ENCODE results near the gene PCDHGA12. TPM values are rescaled to one million over a fixed set of nuclear protein-coding genes. Genes with fewer than 3 reads are reported as not detected.
A peak's percentile ranks its signal among the peaks of the same experiment; 100 is the strongest.
"Not testable (repeated sequence)": the region's sequence is repeated elsewhere in the genome, so short reads cannot be mapped to it uniquely, and the experiment has no call there.

PCDHGA12 gene
- 0.81 TPM for polyA plus RNA-seq (2013, experiment 1 of 2)
- 0.20 TPM for polyA plus RNA-seq (2013, experiment 2 of 2)

DNA sequence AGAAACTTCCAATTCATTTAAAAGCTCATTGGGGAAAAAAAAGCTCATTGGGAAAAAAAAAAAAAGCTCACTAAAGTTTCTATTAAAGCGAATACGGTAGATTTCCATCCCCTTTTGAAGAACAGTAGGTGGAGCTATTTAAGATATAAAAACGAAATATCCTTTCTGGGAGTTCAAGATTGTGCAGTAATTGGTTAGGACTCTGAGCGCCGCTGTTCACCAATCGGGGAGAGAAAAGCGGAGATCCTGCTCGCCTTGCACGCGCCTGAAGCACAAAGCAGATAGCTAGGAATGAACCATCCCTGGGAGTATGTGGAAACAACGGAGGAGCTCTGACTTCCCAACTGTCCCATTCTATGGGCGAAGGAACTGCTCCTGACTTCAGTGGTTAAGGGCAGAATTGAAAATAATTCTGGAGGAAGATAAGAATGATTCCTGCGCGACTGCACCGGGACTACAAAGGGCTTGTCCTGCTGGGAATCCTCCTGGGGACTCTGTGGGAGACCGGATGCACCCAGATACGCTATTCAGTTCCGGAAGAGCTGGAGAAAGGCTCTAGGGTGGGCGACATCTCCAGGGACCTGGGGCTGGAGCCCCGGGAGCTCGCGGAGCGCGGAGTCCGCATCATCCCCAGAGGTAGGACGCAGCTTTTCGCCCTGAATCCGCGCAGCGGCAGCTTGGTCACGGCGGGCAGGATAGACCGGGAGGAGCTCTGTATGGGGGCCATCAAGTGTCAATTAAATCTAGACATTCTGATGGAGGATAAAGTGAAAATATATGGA is at the start of gene PCDHGA12:
TSS of gene PCDHGA12 (plus strand) at position 176 of the 782 bp plus-strand sequence. CDS start at position 429, 253 bp downstream.
- H3K36me3 ChIP-seq (ENCODE audit: control insufficient read depth, insufficient read depth, low read length), result peaks cover 65% of the 10 kb centered on the region
- no peaks in the 10 kb centered on the region for H3K4me1 ChIP-seq (ENCODE audit: control insufficient read depth, insufficient read depth, low read length, poor library complexity, severe bottlenecking)
- H3K9me3 ChIP-seq (ENCODE audit: control insufficient read depth, low read length), result peaks cover 57% of the 10 kb centered on the region
- no peak within 1 kb of the TSS for H3K27ac ChIP-seq (ENCODE audit: low read depth, low read length, severe bottlenecking)
- 95% methylated on average over 30 of the region's 33 CpGs for WGBS, 2 experiments (ENCODE audit: insufficient coverage in 2 of 2)
- H3K4me3 ChIP-seq (ENCODE audit: extremely low read depth, insufficient read depth, low read length, poor library complexity, severe bottlenecking), result no peak within 1 kb of the TSS

DNA sequence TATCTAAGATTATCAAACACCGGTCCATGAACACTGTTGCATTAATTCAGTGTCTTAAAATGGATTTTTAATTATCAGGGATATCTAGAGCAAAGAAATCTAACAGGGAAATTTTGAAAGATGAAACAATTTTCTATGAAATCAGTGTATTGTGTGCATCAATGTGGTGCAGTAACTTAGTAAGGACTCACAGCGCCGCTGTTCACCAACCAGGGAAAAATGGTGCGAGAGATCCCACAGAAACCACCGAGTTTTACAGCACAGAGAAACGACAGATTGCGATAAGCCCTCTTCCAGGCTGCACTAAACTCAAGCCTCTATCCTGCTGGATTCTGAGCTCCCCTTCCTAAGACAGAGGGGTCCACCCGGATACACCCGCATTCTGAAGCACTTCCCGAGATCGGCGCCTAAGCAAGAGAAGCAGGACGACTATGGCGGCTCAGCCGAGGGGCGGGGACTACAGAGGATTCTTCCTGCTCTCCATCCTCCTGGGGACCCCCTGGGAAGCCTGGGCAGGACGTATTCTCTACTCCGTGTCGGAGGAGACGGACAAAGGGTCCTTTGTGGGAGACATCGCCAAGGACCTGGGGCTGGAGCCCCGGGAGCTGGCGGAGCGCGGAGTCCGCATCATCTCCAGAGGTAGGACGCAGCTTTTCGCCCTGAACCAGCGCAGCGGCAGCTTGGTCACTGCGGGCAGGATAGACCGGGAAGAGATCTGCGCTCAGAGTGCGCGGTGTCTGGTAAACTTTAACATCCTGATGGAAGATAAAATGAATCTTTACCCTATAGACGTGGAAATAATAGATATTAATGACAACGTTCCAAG is 47.6 kb upstream of the PCDHGA12 start, which contains the start of gene PCDHGA7:
TSS of gene PCDHGA7 (plus strand) at position 274 of the 826 bp plus-strand sequence. CDS start at position 432, 158 bp downstream.
- Histone ChIP-seq H3K4me1 (ENCODE audit: control insufficient read depth, insufficient read depth, low read length, poor library complexity, severe bottlenecking) (no peaks in the 10 kb centered on the region), H3K9me3 (ENCODE audit: control insufficient read depth, low read length) (peaks cover 19% of the 10 kb centered on the region), H3K36me3 (ENCODE audit: control insufficient read depth, insufficient read depth, low read length) (no peaks in the 10 kb centered on the region), H3K27ac (ENCODE audit: low read depth, low read length, severe bottlenecking) (no peak within 1 kb of the TSS), H3K4me3 (ENCODE audit: extremely low read depth, insufficient read depth, low read length, poor library complexity, severe bottlenecking) (no peak within 1 kb of the TSS)
- WGBS, 2 experiments (ENCODE audit: insufficient coverage in 2 of 2), result 94 to 96% methylated on average over 35 to 36 of the region's 37 CpGs

DNA sequence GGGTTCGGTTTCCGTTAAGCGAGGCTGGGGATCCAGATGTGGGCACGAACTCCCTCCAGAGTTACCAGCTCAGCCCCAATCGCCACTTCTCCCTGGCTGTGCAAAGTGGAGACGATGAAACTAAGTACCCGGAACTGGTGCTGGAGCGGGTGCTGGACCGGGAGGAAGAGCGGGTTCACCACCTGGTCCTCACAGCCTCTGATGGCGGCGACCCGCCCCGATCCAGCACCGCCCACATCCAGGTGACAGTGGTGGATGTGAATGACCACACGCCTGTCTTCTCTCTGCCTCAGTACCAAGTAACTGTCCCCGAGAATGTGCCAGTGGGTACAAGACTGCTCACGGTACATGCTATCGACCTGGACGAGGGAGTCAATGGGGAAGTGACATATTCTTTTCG is 47.0 kb upstream of the PCDHGA12 start:
- H3K4me1 ChIP-seq (ENCODE audit: control insufficient read depth, insufficient read depth, low read length, poor library complexity, severe bottlenecking), result no peaks in the 10 kb centered on the region
- H3K36me3 ChIP-seq (ENCODE audit: control insufficient read depth, insufficient read depth, low read length), result no peaks in the 10 kb centered on the region
- peaks cover 20% of the 10 kb centered on the region for H3K9me3 ChIP-seq (ENCODE audit: control insufficient read depth, low read length)
- H3K4me3 ChIP-seq (ENCODE audit: extremely low read depth, insufficient read depth, low read length, poor library complexity, severe bottlenecking), result no peak overlapping the region
- 95 to 98% methylated on average over 14 to 20 of the region's 21 CpGs for WGBS, 2 experiments (ENCODE audit: insufficient coverage in 2 of 2)
- no peak overlapping the region for H3K27ac ChIP-seq (ENCODE audit: low read depth, low read length, severe bottlenecking)

DNA sequence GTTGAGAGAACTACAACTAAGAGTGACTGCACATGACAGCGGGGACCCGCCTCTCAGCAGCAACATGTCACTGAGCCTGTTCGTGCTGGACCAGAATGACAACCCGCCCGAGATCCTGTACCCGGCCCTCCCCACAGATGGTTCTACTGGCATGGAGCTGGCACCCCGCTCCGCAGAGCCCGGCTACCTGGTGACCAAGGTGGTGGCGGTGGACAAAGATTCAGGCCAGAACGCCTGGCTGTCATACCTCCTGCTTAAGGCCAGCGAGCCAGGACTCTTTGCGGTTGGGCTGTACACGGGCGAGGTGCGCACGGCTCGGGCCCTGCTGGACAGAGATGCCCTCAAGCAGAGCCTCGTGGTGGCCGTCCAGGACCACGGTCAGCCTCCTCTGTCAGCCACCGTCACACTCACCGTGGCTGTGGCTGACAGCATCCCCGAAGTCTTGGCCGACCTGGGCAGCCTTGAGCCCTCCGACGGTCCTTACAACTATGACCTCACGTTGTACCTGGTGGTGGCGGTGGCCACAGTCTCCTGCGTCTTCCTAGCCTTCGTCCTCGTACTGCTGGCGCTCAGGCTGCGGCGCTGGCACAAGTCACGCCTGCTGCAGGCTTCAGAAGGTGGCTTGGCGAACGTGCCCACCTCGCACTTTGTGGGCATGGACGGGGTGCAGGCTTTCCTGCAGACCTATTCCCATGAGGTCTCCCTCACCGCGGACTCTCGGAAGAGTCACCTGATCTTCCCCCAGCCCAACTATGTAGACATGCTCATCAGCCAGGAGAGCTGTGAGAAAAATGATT is 45.6 kb upstream of the PCDHGA12 start:
- H3K4me1 ChIP-seq (ENCODE audit: control insufficient read depth, insufficient read depth, low read length, poor library complexity, severe bottlenecking), result no peaks in the 10 kb centered on the region
- 94 to 95% methylated on average over 39 to 43 of the region's 43 CpGs for WGBS, 2 experiments (ENCODE audit: insufficient coverage in 2 of 2)
- H3K4me3 ChIP-seq (ENCODE audit: extremely low read depth, insufficient read depth, low read length, poor library complexity, severe bottlenecking), result no peak overlapping the region
- peaks cover 31% of the 10 kb centered on the region for H3K9me3 ChIP-seq (ENCODE audit: control insufficient read depth, low read length)
- H3K36me3 ChIP-seq (ENCODE audit: control insufficient read depth, insufficient read depth, low read length), result no peaks in the 10 kb centered on the region
- H3K27ac ChIP-seq (ENCODE audit: low read depth, low read length, severe bottlenecking), result no peak overlapping the region

DNA sequence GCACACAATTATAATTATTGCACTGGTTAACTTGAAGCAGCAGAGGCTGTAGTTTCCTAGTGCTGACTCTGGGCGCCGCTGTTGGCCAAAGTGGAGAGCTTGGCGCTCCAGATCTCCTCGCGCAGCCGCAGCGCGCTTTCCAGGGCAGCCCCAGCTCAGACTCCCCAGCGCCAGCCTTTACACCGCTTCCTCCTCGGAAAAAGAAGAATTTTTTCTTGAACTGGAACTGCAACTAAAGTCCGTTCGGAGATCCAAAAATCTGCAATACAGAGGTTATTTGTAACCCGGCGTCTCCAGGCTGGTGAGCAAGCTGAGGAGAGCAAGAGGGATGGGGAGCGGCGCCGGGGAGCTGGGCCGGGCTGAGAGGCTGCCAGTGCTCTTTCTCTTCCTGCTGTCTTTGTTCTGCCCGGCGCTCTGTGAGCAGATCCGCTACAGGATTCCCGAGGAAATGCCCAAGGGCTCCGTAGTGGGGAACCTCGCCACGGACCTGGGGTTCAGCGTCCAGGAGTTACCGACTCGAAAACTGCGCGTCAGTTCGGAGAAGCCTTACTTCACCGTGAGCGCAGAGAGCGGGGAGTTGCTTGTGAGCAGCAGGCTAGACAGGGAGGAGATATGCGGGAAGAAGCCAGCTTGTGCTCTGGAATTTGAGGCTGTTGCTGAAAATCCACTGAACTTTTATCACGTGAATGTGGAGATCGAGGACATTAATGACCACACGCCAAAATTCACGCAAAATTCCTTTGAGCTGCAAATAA is 42.6 kb upstream of the PCDHGA12 start, which contains the start of gene PCDHGB4:
TSS of gene PCDHGB4 (plus strand) at position 142 of the 755 bp plus-strand sequence. CDS start at position 329, 187 bp downstream.
- H3K36me3 ChIP-seq (ENCODE audit: control insufficient read depth, insufficient read depth, low read length); H3K4me1 ChIP-seq (ENCODE audit: control insufficient read depth, insufficient read depth, low read length, poor library complexity, severe bottlenecking); H3K27ac ChIP-seq (ENCODE audit: low read depth, low read length, severe bottlenecking): not testable (repeated sequence)
- 64 to 74% methylated on average over 12 to 15 of the region's 40 CpGs for WGBS, 2 experiments (ENCODE audit: insufficient coverage in 2 of 2)
- H3K4me3 ChIP-seq (ENCODE audit: extremely low read depth, insufficient read depth, low read length, poor library complexity, severe bottlenecking), result peak within 1 kb of the TSS; percentile 18
- H3K9me3 ChIP-seq (ENCODE audit: control insufficient read depth, low read length), result peaks cover 49% of the 10 kb centered on the region

DNA sequence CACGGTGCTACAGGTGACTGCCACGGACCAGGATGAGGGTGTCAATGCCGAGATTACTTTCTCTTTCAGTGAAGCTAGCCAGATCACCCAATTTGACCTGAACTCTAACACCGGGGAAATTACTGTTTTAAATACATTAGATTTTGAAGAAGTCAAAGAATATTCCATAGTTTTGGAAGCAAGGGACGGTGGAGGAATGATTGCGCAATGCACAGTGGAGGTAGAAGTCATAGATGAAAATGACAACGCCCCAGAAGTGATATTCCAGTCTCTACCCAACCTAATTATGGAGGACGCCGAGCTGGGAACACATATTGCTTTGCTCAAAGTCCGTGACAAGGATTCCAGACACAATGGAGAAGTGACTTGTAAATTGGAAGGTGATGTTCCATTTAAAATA is 41.6 kb upstream of the PCDHGA12 start:
- 94 to 98% methylated on average over 4 to 6 of the region's 10 CpGs for WGBS, 2 experiments (ENCODE audit: insufficient coverage in 2 of 2)
- Histone ChIP-seq H3K4me3 (ENCODE audit: extremely low read depth, insufficient read depth, low read length, poor library complexity, severe bottlenecking) (no peak overlapping the region), H3K4me1 (ENCODE audit: control insufficient read depth, insufficient read depth, low read length, poor library complexity, severe bottlenecking) (no peaks in the 10 kb centered on the region), H3K27ac (ENCODE audit: low read depth, low read length, severe bottlenecking) (no peak overlapping the region), H3K36me3 (ENCODE audit: control insufficient read depth, insufficient read depth, low read length) (peaks cover 14% of the 10 kb centered on the region), H3K9me3 (ENCODE audit: control insufficient read depth, low read length) (peaks cover 50% of the 10 kb centered on the region)

DNA sequence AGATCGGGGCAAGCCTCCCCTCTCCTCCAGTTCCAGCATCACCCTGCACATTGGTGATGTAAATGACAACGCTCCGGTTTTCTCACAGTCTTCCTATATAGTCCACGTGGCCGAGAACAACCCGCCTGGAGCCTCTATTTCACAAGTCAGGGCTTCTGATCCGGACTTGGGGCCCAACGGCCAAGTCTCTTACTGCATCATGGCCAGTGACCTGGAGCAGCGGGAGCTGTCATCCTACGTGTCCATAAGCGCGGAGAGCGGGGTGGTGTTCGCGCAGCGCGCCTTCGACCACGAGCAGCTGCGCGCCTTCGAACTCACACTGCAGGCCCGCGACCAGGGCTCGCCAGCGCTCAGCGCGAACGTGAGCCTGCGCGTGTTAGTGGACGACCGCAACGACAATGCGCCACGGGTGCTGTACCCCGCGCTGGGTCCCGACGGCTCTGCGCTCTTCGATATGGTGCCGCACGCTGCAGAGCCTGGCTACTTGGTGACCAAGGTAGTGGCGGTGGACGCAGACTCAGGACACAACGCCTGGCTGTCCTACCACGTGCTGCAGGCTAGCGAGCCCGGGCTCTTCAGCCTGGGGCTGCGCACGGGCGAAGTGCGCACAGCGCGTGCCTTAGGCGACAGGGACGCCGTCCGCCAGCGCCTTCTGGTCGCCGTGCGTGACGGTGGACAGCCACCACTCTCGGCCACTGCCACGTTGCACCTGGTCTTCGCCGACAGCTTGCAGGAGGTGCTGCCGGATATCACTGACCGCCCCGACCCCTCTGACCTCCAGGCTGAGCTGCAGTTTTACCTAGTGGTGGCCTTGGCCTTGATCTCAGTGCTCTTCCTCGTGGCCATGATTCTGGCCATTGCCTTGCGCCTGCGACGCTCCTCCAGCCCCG is 40.9 kb upstream of the PCDHGA12 start:
- Histone ChIP-seq H3K9me3 (ENCODE audit: control insufficient read depth, low read length) (peaks cover 56% of the 10 kb centered on the region), H3K4me3 (ENCODE audit: extremely low read depth, insufficient read depth, low read length, poor library complexity, severe bottlenecking) (no peak overlapping the region), H3K36me3 (ENCODE audit: control insufficient read depth, insufficient read depth, low read length) (peaks cover 15% of the 10 kb centered on the region), H3K4me1 (ENCODE audit: control insufficient read depth, insufficient read depth, low read length, poor library complexity, severe bottlenecking) (no peaks in the 10 kb centered on the region), H3K27ac (ENCODE audit: low read depth, low read length, severe bottlenecking) (no peak overlapping the region)
- WGBS, 2 experiments (ENCODE audit: insufficient coverage in 2 of 2), result 95 to 97% methylated on average over 70 to 77 of the region's 77 CpGs

DNA sequence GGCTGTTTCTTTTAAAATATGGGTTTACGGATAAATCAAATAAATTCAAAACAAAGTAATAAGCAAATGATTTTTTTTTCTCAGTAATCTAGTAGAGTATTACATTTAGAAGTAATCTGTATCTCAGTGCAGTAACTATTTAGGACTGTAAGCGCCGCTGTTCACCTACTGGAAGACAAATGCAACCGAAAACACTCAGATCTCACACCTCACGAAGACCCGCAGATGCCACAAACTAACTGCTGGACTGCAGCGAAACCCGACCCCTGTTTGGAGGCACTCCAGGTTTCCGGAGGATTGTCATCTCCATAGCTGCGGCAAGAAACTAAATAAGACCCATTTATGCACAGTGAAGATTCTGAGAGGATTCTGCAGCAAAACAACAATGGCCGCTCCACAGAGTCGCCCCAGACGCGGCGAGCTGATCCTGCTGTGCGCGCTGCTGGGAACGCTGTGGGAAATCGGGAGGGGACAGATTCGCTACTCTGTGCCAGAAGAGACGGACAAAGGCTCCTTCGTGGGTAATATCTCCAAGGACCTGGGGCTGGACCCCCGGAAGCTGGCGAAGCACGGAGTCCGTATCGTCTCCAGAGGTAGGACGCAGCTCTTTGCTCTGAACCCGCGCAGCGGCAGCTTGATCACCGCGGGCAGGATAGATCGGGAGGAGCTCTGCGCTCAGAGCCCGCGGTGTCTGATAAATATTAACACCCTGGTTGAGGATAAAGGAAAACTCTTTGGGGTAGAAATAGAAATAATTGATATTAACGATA is 37.7 kb upstream of the PCDHGA12 start, which contains the start of gene PCDHGA8:
TSS of gene PCDHGA8 (plus strand) at position 205 of the 770 bp plus-strand sequence. CDS start at position 386, 181 bp downstream.
- Histone ChIP-seq H3K4me1 (ENCODE audit: control insufficient read depth, insufficient read depth, low read length, poor library complexity, severe bottlenecking) (no peaks in the 10 kb centered on the region), H3K9me3 (ENCODE audit: control insufficient read depth, low read length) (peaks cover 63% of the 10 kb centered on the region), H3K36me3 (ENCODE audit: control insufficient read depth, insufficient read depth, low read length) (peaks cover 15% of the 10 kb centered on the region), H3K4me3 (ENCODE audit: extremely low read depth, insufficient read depth, low read length, poor library complexity, severe bottlenecking) (no peak within 1 kb of the TSS), H3K27ac (ENCODE audit: low read depth, low read length, severe bottlenecking) (no peak within 1 kb of the TSS)
- 92 to 96% methylated on average over 31 to 37 of the region's 38 CpGs for WGBS, 2 experiments (ENCODE audit: insufficient coverage in 2 of 2)
